Fibroblast of villous mesenchyme (primary cell): ENCODE measurements around the gene KRTAP5-1. TPM values are rescaled to one million over a fixed set of nuclear protein-coding genes. Genes with fewer than 3 reads are reported as not detected.

Experiments used
- DNase-seq: peaks from one replicate; pipeline ENCODE4 v3.0.0-alpha.2; 2010; ENCODE audit warnings: low read depth
- H3K4me3 ChIP-seq: 2 replicates; pipeline ENCODE4 v1.5.1; 2011; ENCODE audit warnings: low read depth, mild to moderate bottlenecking, low read length
- CTCF ChIP-seq: IDR thresholded peaks from 2 replicates; pipeline ENCODE4 v1.5.1; 2012; ENCODE audit warnings: low read depth, mild to moderate bottlenecking, low read length; ENCODE audit not compliant: insufficient read depth
- total RNA-seq: library from RNA; depleted of rRNA; stranded (reverse); fragments of >200 nt; gene quantifications from 2 replicates; pipeline ENCODE4 v1.2.3, GENCODE V29; 2012

Gene KRTAP5-1
- total RNA-seq, 1 donor: not detected

- H3K4me3 ChIP-seq: no peak overlapping the region
- TF ChIP-seq CTCF: peak; percentile 92
- DNase-seq: peak; percentile 27
Observed at GRCh38 chr11:1628506-1629325, 43.6 kb upstream of the KRTAP5-1 start.

GRCh38 chr11:1625541-1625940, 40.5 kb upstream of the KRTAP5-1 start:
- no peak for TF ChIP-seq CTCF
- no peak overlapping the region for H3K4me3 ChIP-seq
- no peak for DNase-seq

GRCh38 chr11:1624621-1625020, 39.5 kb upstream of the KRTAP5-1 start:
- H3K4me3 ChIP-seq: no peak overlapping the region
- DNase-seq: no peak
- no peak for TF ChIP-seq CTCF

- TF ChIP-seq CTCF: no peak
- no peak for DNase-seq
- no peak overlapping the region for H3K4me3 ChIP-seq
Observed at GRCh38 chr11:1623716-1624115, 38.6 kb upstream of the KRTAP5-1 start.

GRCh38 chr11:1622086-1622485, 37.0 kb upstream of the KRTAP5-1 start, which contains the start of gene KRTAP5-4:
TSS of gene KRTAP5-4 (minus strand) at chr11:1622138. CDS start at chr11:1622093, 45 bp downstream.
- DNase-seq: no peak
- no peak for TF ChIP-seq CTCF
- H3K4me3 ChIP-seq: no peak within 1 kb of the TSS

- TF ChIP-seq CTCF: no peak
- no peak overlapping the region for H3K4me3 ChIP-seq
- peak; percentile 20 for DNase-seq
Observed at GRCh38 chr11:1619449-1619848, 34.4 kb upstream of the KRTAP5-1 start.
